Activated CD4-positive, alpha-beta T cell treated with anti-CD3 and anti-CD28 coated beads for 36 hours (primary cell): ENCODE results near the gene SLC12A7. TPM values are rescaled to one million over a fixed set of nuclear protein-coding genes. Genes with fewer than 3 reads are reported as not detected.
A peak's percentile ranks its signal among the peaks of the same experiment; 100 is the strongest.

Source experiments
- ATAC-seq: fragments of 200-7000 bp; cut with Tn5 transposase; one replicate; pipeline ENCODE4 v1.10.0; 2021; ENCODE audit warnings: mild to moderate bottlenecking, moderate library complexity
- CTCF ChIA-PET: fragments of 350-600 bp; sonication (Branson Sonifier 250); formaldehyde crosslinking; loops from one replicate; lab custom pipeline; 2021; ENCODE audit warnings: antibody characterized with exemption; lab: Charles Lee
- POLR2A ChIA-PET: fragments of 350-600 bp; sonication (Branson Sonifier 250); formaldehyde crosslinking; loops from one replicate; lab custom pipeline; 2021; ENCODE audit warnings: antibody characterized with exemption, inconsistent platforms; lab: Charles Lee
- DNase-seq: peaks from one replicate; pipeline ENCODE4 v3.0.0-alpha.2; 2020
- H3K27ac Mint-ChIP-seq: one replicate; pipeline ENCODE4 v1.8.0; 2021; ENCODE audit warnings: mixed read lengths
- H3K27me3 Mint-ChIP-seq: one replicate; pipeline ENCODE4 v1.8.0; 2021; ENCODE audit warnings: mixed read lengths
- H3K36me3 Mint-ChIP-seq: one replicate; pipeline ENCODE4 v1.8.0; 2021; ENCODE audit warnings: low read depth, mixed read lengths
- H3K4me1 Mint-ChIP-seq: one replicate; pipeline ENCODE4 v1.8.0; 2021; ENCODE audit warnings: mixed read lengths
- H3K4me3 Mint-ChIP-seq: one replicate; pipeline ENCODE4 v1.8.0; 2021; ENCODE audit warnings: mild to moderate bottlenecking, moderate library complexity, mixed read lengths
- H3K9me3 Mint-ChIP-seq: one replicate; pipeline ENCODE4 v1.8.0; 2021; ENCODE audit warnings: low read depth, mixed read lengths
- intact Hi-C, 2 experiments: fragments of 100-400 bp; cut with DNase I in 1 of 2; cut with micrococcal nuclease in 1 of 2; formaldehyde crosslinking; loops; one replicate each; pipeline versions ENCODE4 v1.14.2 to v1.15.1; 2022 to 2024; cut with DNase I, micrococcal nuclease
- total RNA-seq, 2 experiments: library from RNA; stranded (reverse); gene quantifications; one replicate each; pipeline ENCODE4 v1.2.3, GENCODE V29; 2021

The SLC12A7 gene
- total RNA-seq, 2 experiments from 2014 or later = 18.5 to 21.6 TPM

DNA sequence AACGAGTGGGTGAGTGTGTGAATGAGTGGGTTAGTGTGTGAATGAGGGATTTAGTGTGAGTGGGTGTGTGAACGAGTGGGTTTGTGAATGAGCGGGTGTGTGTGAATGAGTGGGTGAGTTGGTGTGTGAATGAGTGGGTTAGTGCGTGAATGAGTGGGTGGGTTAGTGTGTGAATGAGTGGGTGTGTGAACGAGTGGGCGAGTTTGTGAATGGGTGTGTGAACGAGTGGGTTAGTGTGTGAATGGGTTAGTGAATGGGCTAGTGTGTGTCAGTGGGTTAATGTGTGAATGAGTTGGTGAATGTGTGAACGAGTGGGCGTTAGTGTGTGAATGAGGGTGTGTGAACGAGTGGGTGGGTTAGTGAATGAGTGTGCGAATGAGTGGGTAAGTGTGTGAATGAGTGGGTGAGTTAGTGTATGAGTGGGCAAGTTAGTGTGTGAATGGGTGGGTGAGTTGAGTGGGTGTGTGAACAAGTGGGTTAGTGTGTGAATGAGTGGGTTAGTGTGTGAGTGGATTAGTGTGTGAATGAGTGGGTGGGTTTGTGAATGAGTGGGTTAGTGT is 63.6 kb downstream of the SLC12A7 start:
- Mint-ChIP-seq H3K4me3 (no peak overlapping the region), H3K27me3 (no peaks in the 10 kb centered on the region), H3K4me1 (no peaks in the 10 kb centered on the region), H3K27ac (no peak overlapping the region), H3K36me3 (peaks cover 8% of the 10 kb centered on the region), H3K9me3 (peaks cover 54% of the 10 kb centered on the region)
- ChIA-PET CTCF (no interaction called here), POLR2A (no interaction called here)
- intact Hi-C loops = no loop called here
- DNase-seq (no peak), ATAC-seq (no peak)

DNA sequence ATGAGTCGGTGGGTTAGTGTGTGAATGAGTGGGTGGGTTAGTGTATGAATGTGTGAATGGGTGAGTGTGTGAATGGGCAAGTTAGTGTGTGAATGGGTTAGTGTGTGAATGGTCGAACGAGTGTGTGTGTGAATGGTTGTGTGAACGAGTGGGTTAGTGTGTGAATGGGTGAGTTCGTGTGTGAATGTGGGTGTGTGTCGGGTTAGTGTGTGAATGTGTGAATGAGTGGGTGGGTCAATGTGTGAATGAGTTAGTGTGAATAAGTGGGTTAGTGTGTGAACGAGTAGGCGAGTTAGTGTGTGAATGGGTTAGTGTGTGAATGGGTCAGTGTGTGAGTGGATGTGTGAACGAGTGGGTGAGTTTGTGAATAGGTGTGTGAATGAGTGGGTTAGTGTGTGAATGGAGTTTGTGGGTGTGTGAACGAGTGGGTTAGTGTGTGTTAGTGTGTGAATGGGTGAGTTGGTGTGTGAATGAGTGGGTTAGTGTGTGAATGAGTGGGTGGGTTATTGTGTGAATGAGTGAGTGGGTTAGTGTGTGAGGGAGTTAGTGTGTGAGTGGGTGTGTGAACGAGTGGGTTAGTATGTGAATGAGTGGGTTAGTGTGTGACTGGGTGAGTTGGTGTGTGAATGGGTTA is 64.4 kb downstream of the SLC12A7 start:
- Mint-ChIP-seq H3K36me3 (peaks cover 8% of the 10 kb centered on the region), H3K9me3 (peaks cover 62% of the 10 kb centered on the region), H3K4me3 (no peak overlapping the region), H3K27me3 (no peaks in the 10 kb centered on the region), H3K27ac (no peak overlapping the region), H3K4me1 (no peaks in the 10 kb centered on the region)
- ATAC-seq (no peak), DNase-seq (no peak)
- intact Hi-C loops = no loop called here
- CTCF ChIA-PET = no interaction called here
- POLR2A ChIA-PET = no interaction called here

DNA sequence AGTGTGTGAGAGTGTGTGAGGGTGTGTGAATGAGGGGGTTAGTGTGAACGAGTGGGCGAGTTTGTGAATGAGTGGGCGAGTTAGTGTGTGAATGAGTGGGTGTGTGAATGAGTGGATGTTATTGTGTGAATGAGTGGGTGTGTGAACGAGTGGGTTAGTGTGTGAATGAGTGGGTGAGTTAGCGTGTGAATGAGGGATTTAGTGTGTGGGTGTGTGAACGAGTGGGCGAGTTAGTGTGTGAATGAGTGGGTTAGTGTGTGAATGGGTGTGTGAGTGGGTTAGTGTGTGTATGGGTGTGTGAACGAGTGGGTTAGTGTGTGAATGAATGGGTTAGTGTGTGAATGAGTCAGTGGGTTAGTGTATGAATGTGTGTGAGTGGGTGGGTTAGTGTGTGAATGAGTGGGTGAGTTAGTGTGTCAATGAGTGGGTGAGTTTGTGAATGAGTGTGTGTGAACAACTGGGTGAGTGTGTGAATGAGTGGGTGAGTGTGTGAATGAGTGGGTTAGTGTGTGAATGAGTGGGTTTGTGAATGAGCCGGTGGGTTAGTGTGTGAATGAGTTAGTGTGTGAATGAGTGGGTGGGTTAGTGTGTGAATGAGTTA is 65.8 kb downstream of the SLC12A7 start:
- Mint-ChIP-seq H3K36me3 (peaks cover 2% of the 10 kb centered on the region), H3K4me1 (peaks cover 2% of the 10 kb centered on the region), H3K27me3 (no peaks in the 10 kb centered on the region), H3K9me3 (peaks cover 76% of the 10 kb centered on the region), H3K4me3 (no peak overlapping the region), H3K27ac (no peak overlapping the region)
- POLR2A ChIA-PET = no interaction called here
- CTCF ChIA-PET = no interaction called here
- ATAC-seq (no peak), DNase-seq (no peak)
- intact Hi-C loops = no loop called here

DNA sequence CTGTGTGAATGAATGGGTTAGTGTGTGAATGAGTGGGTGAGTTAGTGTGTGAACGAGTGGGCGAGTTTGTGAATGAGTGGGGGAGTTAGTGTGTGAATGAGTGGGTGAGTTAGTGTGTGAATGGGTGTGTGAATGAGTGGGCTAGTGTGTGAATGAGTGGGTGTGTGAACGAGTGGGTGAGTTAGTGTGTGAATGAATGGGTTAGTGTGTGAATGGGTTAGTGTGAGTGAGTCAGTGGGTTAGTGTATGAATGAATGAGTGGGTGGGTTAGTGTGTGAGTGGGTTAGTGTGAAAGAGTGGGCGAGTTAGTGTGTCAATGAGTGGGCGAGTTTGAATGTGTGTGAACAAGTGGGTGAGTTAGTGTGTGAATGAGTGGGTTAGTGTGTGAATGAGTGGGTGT is 67.7 kb downstream of the SLC12A7 start:
- Mint-ChIP-seq H3K4me3 (no peak overlapping the region), H3K36me3 (peaks cover 2% of the 10 kb centered on the region), H3K4me1 (peaks cover 4% of the 10 kb centered on the region), H3K27ac (no peak overlapping the region), H3K27me3 (no peaks in the 10 kb centered on the region), H3K9me3 (peaks cover 78% of the 10 kb centered on the region)
- intact Hi-C loops = no loop called here
- ChIA-PET POLR2A (no interaction called here), CTCF (no interaction called here)
- no peak for ATAC-seq
- no peak for DNase-seq

DNA sequence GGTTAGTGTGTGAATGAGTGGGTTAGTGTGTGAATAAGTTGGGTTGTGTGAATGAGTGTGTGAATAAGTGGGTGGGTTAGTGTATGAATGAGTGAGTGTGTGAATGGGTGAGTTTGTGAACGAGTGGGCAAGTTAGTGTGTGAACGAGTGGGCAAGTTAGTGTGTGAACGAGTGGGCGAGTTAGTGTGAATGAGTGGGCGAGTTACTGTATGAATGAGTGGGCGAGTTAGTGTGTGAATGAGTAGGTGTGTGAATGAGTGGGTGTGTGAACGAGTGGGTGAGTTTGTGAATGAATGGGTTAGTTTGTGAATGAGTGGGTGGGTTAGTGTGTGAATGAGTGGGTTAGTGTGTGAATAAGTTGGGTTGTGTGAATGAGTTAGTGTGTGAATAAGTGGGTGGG is 68.5 kb downstream of the SLC12A7 start:
- ChIA-PET POLR2A (no interaction called here), CTCF (no interaction called here)
- peaks cover 75% of the 10 kb centered on the region for H3K9me3 Mint-ChIP-seq
- peaks cover 4% of the 10 kb centered on the region for H3K4me1 Mint-ChIP-seq
- ATAC-seq = no peak
- H3K4me3 Mint-ChIP-seq = no peak overlapping the region
- intact Hi-C loops = no loop called here
- no peak for DNase-seq
- H3K27me3 Mint-ChIP-seq = no peaks in the 10 kb centered on the region
- H3K36me3 Mint-ChIP-seq = peaks cover 2% of the 10 kb centered on the region
- no peak overlapping the region for H3K27ac Mint-ChIP-seq

DNA sequence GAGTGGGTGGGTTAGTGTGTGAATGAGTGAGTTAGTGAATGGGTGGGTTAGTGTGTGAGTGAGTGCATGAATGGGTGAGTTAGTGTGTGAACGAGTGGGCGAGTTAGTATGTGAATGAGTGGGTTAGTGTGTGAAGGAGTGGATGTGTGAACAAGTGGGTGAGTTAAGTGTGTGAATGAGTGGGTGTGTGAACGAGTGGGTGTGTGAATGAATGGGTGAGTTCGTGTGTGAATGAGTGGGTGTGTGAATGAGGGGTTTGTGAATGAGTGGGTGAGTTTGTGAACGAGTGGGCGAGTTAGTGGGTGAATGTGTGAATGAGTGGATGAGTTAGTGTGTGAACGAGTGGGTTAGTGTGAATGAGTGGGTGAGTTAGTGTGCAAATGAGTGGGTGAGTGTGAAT is 69.2 kb downstream of the SLC12A7 start:
- intact Hi-C loops = no loop called here
- no peaks in the 10 kb centered on the region for H3K27me3 Mint-ChIP-seq
- no peak for ATAC-seq
- H3K4me3 Mint-ChIP-seq = no peak overlapping the region
- POLR2A ChIA-PET = no interaction called here
- no peak overlapping the region for H3K27ac Mint-ChIP-seq
- DNase-seq = no peak
- peaks cover 4% of the 10 kb centered on the region for H3K4me1 Mint-ChIP-seq
- CTCF ChIA-PET = no interaction called here
- H3K9me3 Mint-ChIP-seq = peaks cover 68% of the 10 kb centered on the region
- H3K36me3 Mint-ChIP-seq = peaks cover 2% of the 10 kb centered on the region

DNA sequence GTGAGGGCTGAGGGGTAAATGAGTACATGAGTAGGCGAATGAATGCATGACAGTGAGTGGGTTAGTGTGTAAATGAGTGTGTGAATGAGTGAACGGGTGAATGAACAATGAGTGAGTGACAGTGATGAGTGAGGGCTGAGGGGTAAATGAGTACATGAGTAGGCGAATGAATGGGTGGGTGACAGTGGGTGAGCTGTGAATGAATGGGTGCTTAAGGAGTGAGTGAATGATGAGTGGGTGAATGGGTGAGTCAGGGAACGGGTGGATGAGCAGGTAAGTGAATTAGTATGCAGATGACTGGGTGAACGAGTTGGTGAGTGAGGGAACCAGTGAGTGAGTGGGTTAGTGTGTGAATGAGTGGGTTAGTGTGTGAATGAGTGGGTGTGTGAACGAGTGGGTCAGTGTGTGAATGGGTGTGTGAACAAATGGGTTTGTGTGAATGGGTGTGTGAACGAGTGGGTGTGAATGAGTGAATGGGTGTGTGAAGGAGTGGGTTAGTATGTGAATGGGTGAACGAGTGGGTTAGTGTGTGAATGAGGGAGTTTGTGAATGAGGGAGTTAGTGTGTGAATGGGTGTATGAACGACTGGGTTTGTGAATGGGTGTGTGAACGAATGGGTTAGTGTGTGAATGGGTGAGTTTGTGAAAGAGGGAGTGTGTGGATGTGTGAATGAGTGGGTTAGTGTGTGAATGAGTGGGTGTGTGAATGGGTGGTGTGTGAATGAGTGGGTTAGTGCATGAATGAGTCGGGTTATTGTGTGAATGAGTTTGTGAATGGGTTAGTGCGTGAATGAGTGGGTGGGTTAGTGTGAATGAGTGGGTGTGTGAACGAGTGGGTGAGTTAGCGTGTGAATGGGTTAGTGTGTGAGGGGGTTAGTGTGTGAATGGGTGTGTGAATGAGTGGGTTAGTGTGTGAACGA is 70.4 kb downstream of the SLC12A7 start:
- ATAC-seq (peak; percentile 67), DNase-seq (peak; percentile 17)
- H3K4me3 Mint-ChIP-seq = no peak overlapping the region
- H3K36me3 Mint-ChIP-seq = peaks cover 2% of the 10 kb centered on the region
- ChIA-PET CTCF (no interaction called here), POLR2A (interaction anchor here (0.6 kb wide), 1 partner anchor 91 kb away, joined by 6 read pairs; no protein-coding TSS in a partner anchor)
- H3K27ac Mint-ChIP-seq = no peak overlapping the region
- H3K4me1 Mint-ChIP-seq = peaks cover 4% of the 10 kb centered on the region
- H3K27me3 Mint-ChIP-seq = no peaks in the 10 kb centered on the region
- peaks cover 57% of the 10 kb centered on the region for H3K9me3 Mint-ChIP-seq
- intact Hi-C loops = no loop called here

DNA sequence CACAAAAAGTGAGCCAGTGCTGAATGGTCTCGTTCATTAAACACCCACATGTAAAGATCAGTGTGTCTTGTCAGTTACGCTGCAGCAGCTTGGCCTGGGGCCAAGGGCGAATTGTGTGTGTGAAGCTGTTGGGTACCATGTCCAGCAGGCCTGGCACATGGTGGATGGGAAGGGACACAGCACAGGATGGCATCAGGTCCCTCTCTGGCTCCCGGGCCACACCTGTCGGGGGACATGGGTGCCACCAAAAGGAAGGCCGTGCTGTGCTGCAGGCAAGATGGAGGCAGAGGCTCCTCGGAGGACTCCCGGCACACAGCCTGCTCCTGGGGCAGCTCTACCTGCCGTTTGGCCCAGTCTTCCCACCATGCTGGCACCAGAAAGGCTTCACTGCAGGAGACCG is 71.3 kb downstream of the SLC12A7 start:
- ChIA-PET CTCF (no interaction called here), POLR2A (no interaction called here)
- H3K27me3 Mint-ChIP-seq = no peaks in the 10 kb centered on the region
- no peak for DNase-seq
- peaks cover 2% of the 10 kb centered on the region for H3K36me3 Mint-ChIP-seq
- no peak for ATAC-seq
- H3K27ac Mint-ChIP-seq = no peak overlapping the region
- peaks cover 4% of the 10 kb centered on the region for H3K4me1 Mint-ChIP-seq
- intact Hi-C loops = no loop called here
- H3K4me3 Mint-ChIP-seq = no peak overlapping the region
- H3K9me3 Mint-ChIP-seq = peaks cover 47% of the 10 kb centered on the region

DNA sequence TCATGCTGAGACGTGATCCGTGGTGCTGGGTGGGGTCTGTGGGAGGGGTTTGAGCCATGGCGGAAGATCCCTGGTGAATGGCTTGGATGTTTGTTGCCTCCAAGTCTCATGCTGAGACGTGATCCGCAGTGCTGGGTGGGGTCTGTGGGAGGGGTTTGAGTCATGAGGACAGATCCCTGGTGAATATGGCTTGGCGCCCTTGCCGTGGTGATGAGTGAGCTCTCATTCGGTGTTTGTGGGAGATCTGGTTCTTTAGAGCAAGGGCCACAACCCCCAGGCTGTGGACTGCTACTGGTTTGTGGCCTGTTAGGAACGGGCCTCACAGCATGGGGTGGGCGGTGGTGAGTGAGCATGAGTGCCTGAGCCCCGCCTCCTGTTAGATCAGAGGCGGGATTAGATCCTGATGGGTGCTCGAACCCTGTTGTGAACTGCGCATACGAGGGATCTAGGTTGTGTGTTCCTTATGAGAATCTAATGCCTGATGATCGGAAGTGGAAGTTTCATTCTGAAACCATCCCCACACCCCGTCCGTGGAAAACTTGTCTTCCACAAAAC is 72.1 kb downstream of the SLC12A7 start:
- intact Hi-C loops = no loop called here
- Mint-ChIP-seq H3K4me3 (no peak overlapping the region), H3K36me3 (no peaks in the 10 kb centered on the region), H3K4me1 (peaks cover 4% of the 10 kb centered on the region), H3K27me3 (no peaks in the 10 kb centered on the region), H3K27ac (no peak overlapping the region), H3K9me3 (peaks cover 40% of the 10 kb centered on the region)
- DNase-seq = no peak
- ChIA-PET CTCF (no interaction called here), POLR2A (interaction anchor here (0.6 kb wide), 1 partner anchor 11 kb away, joined by 3 read pairs; no protein-coding TSS in a partner anchor)
- ATAC-seq = no peak

DNA sequence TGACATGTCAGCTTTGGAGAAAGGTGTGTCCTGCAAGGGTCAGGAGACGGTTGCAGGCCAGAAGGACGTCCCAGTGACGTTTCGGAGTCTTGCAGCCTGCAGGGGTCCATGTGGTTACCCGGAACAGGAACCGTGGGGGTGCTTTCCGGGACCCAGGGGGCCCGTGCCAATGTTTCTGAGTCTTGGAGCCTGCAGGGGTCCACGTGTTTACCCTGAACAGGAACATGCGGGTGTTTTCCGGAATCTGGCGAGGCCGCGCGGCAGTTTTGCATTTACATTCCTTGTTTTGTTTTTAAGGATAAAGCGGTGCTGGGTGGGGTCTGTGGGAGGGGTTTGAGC is 72.7 kb downstream of the SLC12A7 start:
- Mint-ChIP-seq H3K27me3 (no peaks in the 10 kb centered on the region), H3K27ac (no peak overlapping the region), H3K9me3 (peaks cover 34% of the 10 kb centered on the region), H3K4me1 (peaks cover 4% of the 10 kb centered on the region), H3K4me3 (no peak overlapping the region), H3K36me3 (no peaks in the 10 kb centered on the region)
- POLR2A ChIA-PET = interaction anchor here (0.6 kb wide), 1 partner anchor 11 kb away, joined by 3 read pairs; no protein-coding TSS in a partner anchor
- no peak for DNase-seq
- no peak for ATAC-seq
- intact Hi-C loops = no loop called here
- CTCF ChIA-PET = no interaction called here

DNA sequence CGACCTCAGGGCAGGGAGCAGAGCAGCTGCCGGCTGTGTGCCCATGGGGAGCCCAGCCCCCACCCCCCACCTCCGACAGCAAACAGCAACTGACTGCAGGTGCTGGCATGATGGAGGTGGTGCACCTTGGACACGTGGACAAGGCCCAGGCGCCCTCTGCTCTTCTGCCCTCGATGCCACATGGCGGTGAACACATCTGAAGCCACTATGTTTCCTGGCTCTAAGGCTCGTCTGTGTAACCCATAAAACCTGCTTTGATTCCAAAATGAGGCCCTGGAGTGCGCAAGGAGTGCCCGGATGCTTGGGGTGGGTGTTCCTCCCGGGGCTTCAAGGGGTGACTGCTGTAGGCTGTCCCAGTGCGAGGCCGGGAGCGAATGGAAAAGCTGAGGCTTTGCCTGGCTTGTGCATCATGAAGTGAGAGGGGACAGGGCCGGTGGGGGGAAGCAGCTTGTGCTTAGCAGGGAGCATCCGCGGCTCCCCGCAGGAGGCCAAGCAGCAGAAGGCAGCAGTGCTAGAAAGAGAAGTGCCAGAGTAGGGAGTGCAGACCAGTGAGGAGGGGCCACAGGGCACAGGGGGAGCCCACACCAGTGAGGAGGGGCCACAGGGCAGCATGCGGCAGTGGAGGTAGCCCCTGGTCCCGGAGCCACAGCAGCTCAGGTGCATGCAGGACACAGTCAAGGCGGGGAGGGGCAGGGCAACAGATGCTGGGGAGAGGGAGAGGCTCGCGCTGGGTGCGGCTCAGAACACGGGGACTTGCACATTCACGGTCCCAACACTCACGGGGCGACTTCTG is 73.2 kb downstream of the SLC12A7 start:
- peaks cover 4% of the 10 kb centered on the region for H3K4me1 Mint-ChIP-seq
- H3K27ac Mint-ChIP-seq = no peak overlapping the region
- no peaks in the 10 kb centered on the region for H3K36me3 Mint-ChIP-seq
- ChIA-PET POLR2A (no interaction called here), CTCF (no interaction called here)
- DNase-seq = no peak
- no peak for ATAC-seq
- no peak overlapping the region for H3K4me3 Mint-ChIP-seq
- peaks cover 28% of the 10 kb centered on the region for H3K9me3 Mint-ChIP-seq
- no peaks in the 10 kb centered on the region for H3K27me3 Mint-ChIP-seq
- intact Hi-C loops = no loop called here
